Body of pancreas (tissue), 4 donors: Measurements from ENCODE around the gene COL24A1.

Experiments used
- POLR2A ChIP-seq, 3 donors: fragments of 450-650 bp; IDR thresholded peaks; one replicate each; pipeline ENCODE4 v1.6.1; 2016; ENCODE audit warnings: antibody characterized with exemption in 3 of 3, mild to moderate bottlenecking in 2 of 3
- TF ChIP-seq, protein P1 (sequence below), 7 experiments: fragments of 450-650 bp in 4 of 7; fragments of 200-600 bp in 3 of 7; sonication (generic) in 3 of 7; IDR thresholded peaks; one replicate each; pipeline ENCODE4 v1.5.1; 2016 to 2019; ENCODE audit warnings: antibody characterized with exemption in 7 of 7

- TF ChIP-seq, protein P1, sequence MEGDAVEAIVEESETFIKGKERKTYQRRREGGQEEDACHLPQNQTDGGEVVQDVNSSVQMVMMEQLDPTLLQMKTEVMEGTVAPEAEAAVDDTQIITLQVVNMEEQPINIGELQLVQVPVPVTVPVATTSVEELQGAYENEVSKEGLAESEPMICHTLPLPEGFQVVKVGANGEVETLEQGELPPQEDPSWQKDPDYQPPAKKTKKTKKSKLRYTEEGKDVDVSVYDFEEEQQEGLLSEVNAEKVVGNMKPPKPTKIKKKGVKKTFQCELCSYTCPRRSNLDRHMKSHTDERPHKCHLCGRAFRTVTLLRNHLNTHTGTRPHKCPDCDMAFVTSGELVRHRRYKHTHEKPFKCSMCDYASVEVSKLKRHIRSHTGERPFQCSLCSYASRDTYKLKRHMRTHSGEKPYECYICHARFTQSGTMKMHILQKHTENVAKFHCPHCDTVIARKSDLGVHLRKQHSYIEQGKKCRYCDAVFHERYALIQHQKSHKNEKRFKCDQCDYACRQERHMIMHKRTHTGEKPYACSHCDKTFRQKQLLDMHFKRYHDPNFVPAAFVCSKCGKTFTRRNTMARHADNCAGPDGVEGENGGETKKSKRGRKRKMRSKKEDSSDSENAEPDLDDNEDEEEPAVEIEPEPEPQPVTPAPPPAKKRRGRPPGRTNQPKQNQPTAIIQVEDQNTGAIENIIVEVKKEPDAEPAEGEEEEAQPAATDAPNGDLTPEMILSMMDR (IDR thresholded peaks at IDR 0.05), result no peak
- no peak for TF ChIP-seq POLR2A (IDR thresholded peaks at IDR 0.05)
Observed at GRCh38 chr1:85806236-85806965, 350.2 kb downstream of the COL24A1 start.
